ENCODE results near the gene MKNK2. TPM values are rescaled to one million over a fixed set of nuclear protein-coding genes. Genes with fewer than 3 reads are reported as not detected.

MKNK2 gene
- total and polyA plus RNA-seq, 2 donors (not counting 1 experiment from before 2014, with no cell fraction given): 24.7 to 409 TPM

DNA sequence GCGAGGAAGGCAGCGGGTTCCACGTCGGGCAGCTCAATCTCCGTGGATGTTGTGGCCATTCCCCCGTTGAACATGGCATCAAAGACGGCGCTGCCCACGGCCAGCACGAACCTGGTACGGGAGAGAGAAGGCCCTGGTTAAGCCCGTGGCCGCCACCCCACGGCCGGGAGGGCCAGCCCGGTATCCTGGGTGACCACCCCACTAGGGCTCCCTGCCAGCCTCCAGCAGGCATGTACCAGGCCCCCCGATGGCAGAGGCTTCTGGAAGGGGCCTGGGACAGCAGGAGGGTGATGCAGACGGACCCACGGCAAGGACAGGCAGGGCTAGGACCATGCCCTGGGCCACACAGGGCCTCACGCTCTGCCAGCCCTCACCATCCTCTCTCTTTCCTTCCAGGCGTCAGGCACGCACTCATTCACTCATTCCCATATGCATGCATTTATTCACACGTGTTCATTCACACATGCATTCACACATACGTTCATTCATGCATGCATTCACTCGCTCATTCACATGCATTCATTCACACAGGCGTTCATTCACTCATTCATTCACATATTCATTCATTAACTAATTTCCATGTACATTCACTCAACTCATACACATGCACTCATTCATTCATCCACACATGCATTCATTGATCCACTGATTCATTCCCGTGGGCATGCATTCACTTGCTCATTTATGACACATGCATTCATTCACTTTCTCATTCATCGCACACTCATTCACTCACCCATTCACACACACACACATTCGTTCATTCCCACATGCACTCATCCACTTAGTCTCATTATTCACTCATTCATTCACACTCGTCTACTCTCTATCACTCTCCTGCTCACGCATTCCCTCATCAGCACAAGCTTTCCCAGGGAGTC, 53.5 kb downstream of the MKNK2 start:
- Histone ChIP-seq H3K79me2 (ENCODE audit: control insufficient read depth, insufficient read depth, low read length) (no peaks in the 10 kb centered on the region), H4K20me1 (ENCODE audit: control insufficient read depth, extremely low read depth, insufficient read depth, low read length) (no peaks in the 10 kb centered on the region), H2AFZ (ENCODE audit: low read length) (no peak overlapping the region), H3K9me3 (ENCODE audit: control insufficient read depth, insufficient read depth, low read depth, low read length) (no peaks in the 10 kb centered on the region), H3K27ac (ENCODE audit: insufficient read depth, low read length) (no peak overlapping the region), H3K9ac (ENCODE audit: insufficient read depth, low read length) (no peak overlapping the region), H3K4me1 (ENCODE audit: control insufficient read depth, extremely low read depth, insufficient read depth, low read length) (no peaks in the 10 kb centered on the region), H3K36me3 (ENCODE audit: control insufficient read depth, insufficient read depth, low read length) (peaks cover 9% of the 10 kb centered on the region), H3K27me3 (ENCODE audit: control insufficient read depth, insufficient read depth, low read length) (no peaks in the 10 kb centered on the region), H3K4me3 (replicated peaks in 1 of 4; ENCODE audit: control extremely low read depth in 1 of 4, insufficient read depth in 1 of 4, low read depth in 3 of 4, low read length in 4 of 4) (no peak overlapping the region), H3K4me2 (ENCODE audit: extremely low read depth, insufficient read depth, low read length) (no peak overlapping the region)
- no peak for TF ChIP-seq EZH2 (IDR thresholded peaks at IDR 0.05; ENCODE audit: low read length, missing control alignments)
- no peak for DNase-seq (ENCODE audit: low read depth in 2 of 2)

DNA sequence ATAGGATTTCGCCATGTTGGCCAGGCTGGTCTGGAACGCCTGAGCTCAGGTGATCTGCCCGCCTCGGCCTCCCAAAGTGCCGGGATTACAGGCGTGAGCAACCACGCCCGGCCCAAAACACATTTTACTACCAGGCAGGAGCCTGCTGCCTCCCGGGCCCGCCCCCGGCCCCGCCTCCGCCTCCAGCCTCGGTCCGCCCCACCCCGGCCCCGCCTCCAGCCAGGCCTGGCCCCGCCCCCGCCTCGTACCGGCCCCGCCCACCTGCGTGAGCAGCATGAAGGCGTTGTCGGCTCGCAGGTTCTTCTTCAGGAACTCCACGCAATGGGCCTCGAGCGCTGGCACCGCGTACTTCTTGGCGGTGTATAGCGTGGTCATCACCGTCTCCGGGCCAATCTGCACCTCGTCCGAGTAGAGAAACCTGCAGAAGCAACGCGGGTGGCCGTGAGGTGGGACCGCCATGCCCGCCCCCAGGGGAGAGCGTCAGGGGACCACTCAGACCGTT, 58.2 kb downstream of the MKNK2 start:
- Histone ChIP-seq H3K79me2 (ENCODE audit: control insufficient read depth, insufficient read depth, low read length) (no peaks in the 10 kb centered on the region), H3K4me3 (replicated peaks in 1 of 4; ENCODE audit: control extremely low read depth in 1 of 4, insufficient read depth in 1 of 4, low read depth in 3 of 4, low read length in 4 of 4) (no peak overlapping the region), H4K20me1 (ENCODE audit: control insufficient read depth, extremely low read depth, insufficient read depth, low read length) (no peaks in the 10 kb centered on the region), H3K27ac (ENCODE audit: insufficient read depth, low read length) (no peak overlapping the region), H2AFZ (ENCODE audit: low read length) (no peak overlapping the region), H3K9me3 (ENCODE audit: control insufficient read depth, insufficient read depth, low read depth, low read length) (no peaks in the 10 kb centered on the region), H3K9ac (ENCODE audit: insufficient read depth, low read length) (no peak overlapping the region), H3K27me3 (ENCODE audit: control insufficient read depth, insufficient read depth, low read length) (no peaks in the 10 kb centered on the region), H3K36me3 (ENCODE audit: control insufficient read depth, insufficient read depth, low read length) (peaks cover 23% of the 10 kb centered on the region), H3K4me2 (ENCODE audit: extremely low read depth, insufficient read depth, low read length) (no peak overlapping the region), H3K4me1 (ENCODE audit: control insufficient read depth, extremely low read depth, insufficient read depth, low read length) (no peaks in the 10 kb centered on the region)
- DNase-seq (ENCODE audit: low read depth in 2 of 2): no peak
- TF ChIP-seq, protein P1, sequence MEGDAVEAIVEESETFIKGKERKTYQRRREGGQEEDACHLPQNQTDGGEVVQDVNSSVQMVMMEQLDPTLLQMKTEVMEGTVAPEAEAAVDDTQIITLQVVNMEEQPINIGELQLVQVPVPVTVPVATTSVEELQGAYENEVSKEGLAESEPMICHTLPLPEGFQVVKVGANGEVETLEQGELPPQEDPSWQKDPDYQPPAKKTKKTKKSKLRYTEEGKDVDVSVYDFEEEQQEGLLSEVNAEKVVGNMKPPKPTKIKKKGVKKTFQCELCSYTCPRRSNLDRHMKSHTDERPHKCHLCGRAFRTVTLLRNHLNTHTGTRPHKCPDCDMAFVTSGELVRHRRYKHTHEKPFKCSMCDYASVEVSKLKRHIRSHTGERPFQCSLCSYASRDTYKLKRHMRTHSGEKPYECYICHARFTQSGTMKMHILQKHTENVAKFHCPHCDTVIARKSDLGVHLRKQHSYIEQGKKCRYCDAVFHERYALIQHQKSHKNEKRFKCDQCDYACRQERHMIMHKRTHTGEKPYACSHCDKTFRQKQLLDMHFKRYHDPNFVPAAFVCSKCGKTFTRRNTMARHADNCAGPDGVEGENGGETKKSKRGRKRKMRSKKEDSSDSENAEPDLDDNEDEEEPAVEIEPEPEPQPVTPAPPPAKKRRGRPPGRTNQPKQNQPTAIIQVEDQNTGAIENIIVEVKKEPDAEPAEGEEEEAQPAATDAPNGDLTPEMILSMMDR (conservative IDR thresholded peaks at IDR 0.05 in 1 of 2, IDR thresholded peaks at IDR 0.05 in 1 of 2; ENCODE audit: low read depth in 1 of 2, low read length in 2 of 2): no peak
- TF ChIP-seq EZH2 (IDR thresholded peaks at IDR 0.05; ENCODE audit: low read length, missing control alignments): no peak

DNA sequence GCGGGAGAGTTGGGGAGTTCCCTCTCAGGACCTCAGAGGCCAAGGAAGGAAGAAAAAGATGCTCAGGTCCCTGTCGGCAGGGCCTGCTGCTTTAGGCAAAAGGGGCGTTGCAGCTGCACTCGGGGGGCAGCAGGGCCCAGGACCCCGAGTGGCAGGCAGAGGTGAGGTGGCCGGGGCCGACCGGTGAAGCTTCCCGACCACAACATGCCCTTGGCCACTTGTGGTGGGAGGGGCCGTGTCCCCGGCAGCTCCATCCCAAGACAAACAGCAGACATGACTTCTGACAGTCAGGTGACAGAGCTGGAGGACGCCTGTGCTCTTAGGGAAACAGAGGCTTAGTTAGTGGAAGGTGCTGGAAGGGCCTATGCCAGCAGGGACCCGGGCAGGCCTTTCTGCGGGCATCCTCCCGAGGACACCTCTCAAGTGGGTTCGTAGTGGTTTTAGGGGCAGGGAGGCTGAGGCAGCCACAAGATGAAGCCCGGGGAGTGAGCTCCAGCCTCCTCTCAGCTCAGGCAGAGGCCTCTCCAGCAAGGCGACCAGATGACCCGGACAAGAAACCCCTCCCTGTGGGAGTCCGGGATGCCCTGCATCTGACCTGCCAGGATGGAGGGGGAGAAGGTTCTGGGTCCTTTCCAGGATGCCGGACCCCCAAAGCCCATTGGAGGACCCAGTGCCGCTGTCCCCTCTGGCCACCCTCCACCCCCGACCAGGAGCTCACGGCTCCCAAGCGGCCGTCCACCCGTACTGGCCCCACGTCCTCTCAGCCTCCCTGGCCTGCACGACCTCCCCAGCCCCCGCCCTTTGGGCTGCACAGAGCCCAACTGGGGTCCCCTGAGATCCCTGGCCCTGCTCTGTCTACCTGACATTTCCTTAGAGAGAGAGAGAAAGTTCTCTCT, 59.8 kb downstream of the MKNK2 start:
- Histone ChIP-seq H4K20me1 (ENCODE audit: control insufficient read depth, extremely low read depth, insufficient read depth, low read length) (no peaks in the 10 kb centered on the region), H3K27ac (ENCODE audit: insufficient read depth, low read length) (no peak overlapping the region), H2AFZ (ENCODE audit: low read length) (no peak overlapping the region), H3K27me3 (ENCODE audit: control insufficient read depth, insufficient read depth, low read length) (no peaks in the 10 kb centered on the region), H3K36me3 (ENCODE audit: control insufficient read depth, insufficient read depth, low read length) (peaks cover 34% of the 10 kb centered on the region), H3K79me2 (ENCODE audit: control insufficient read depth, insufficient read depth, low read length) (no peaks in the 10 kb centered on the region), H3K4me2 (ENCODE audit: extremely low read depth, insufficient read depth, low read length) (no peak overlapping the region), H3K9ac (ENCODE audit: insufficient read depth, low read length) (no peak overlapping the region), H3K4me1 (ENCODE audit: control insufficient read depth, extremely low read depth, insufficient read depth, low read length) (no peaks in the 10 kb centered on the region), H3K4me3 (replicated peaks in 1 of 4; ENCODE audit: control extremely low read depth in 1 of 4, insufficient read depth in 1 of 4, low read depth in 3 of 4, low read length in 4 of 4) (no peak overlapping the region), H3K9me3 (ENCODE audit: control insufficient read depth, insufficient read depth, low read depth, low read length) (no peaks in the 10 kb centered on the region)
- TF ChIP-seq EZH2 (IDR thresholded peaks at IDR 0.05; ENCODE audit: low read length, missing control alignments): no peak
- TF ChIP-seq, protein P1 (conservative IDR thresholded peaks at IDR 0.05 in 1 of 2, IDR thresholded peaks at IDR 0.05 in 1 of 2; ENCODE audit: low read depth in 1 of 2, low read length in 2 of 2): no peak
- DNase-seq (ENCODE audit: low read depth in 2 of 2): no peak

Measured in fibroblast of lung (primary cell).